C4-2B (cell line): ENCODE data around the gene LRRC18.

Source experiments
- H3K27ac ChIP-seq: fragments of 450-650 bp; 2 replicates; pipeline ENCODE4 v1.5.1; 2017
- CTCF ChIP-seq: fragments of 450-650 bp; conservative IDR thresholded peaks from 2 replicates; pipeline ENCODE4 v1.5.1; 2017; ENCODE audit warnings: mild to moderate bottlenecking
- ZFX ChIP-seq: fragments of 450-650 bp; IDR thresholded peaks from 2 replicates; pipeline ENCODE4 v1.6.1; 2017

LRRC18 gene

GRCh38 chr10:48958598-48959190 is 19.1 kb upstream of the LRRC18 start:
- TF ChIP-seq ZFX = no peak
- TF ChIP-seq CTCF = no peak
- H3K27ac ChIP-seq = no peak overlapping the region

GRCh38 chr10:48957361-48958151 is 17.9 kb upstream of the LRRC18 start:
- H3K27ac ChIP-seq = no peak overlapping the region
- no peak for TF ChIP-seq ZFX
- TF ChIP-seq CTCF = no peak

DNA sequence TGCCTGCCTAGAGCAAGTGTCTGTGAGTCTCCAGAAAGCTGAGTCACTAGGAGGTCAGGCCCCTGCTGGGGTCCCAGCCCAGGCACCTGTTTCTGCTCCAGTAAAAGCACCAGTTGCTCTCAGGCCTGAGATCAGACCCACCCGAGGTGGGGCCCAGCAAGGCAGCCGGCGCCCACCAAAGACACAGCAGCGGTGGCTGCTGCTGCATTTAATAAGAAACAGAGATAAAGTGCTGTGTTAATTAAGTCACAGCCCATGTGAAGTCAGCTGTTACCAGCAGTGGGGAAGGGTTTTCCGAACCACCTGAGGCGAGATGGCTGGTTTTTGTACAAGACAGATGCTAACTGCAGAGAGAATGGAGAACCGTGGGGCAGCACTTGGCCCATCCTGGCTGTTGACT is 12.1 kb upstream of the LRRC18 start:
- TF ChIP-seq CTCF = no peak
- H3K27ac ChIP-seq = no peak overlapping the region

GRCh38 chr10:48948470-48949037 is 8.9 kb upstream of the LRRC18 start:
- H3K27ac ChIP-seq = no peak overlapping the region
- TF ChIP-seq ZFX = no peak
- no peak for TF ChIP-seq CTCF

GRCh38 chr10:48947690-48948469 is 8.2 kb upstream of the LRRC18 start:
- no peak overlapping the region for H3K27ac ChIP-seq
- no peak for TF ChIP-seq ZFX
- TF ChIP-seq CTCF = no peak

GRCh38 chr10:48946891-48947500 is 7.4 kb upstream of the LRRC18 start:
- TF ChIP-seq CTCF (no peak), ZFX (no peak)
- H3K27ac ChIP-seq = no peak overlapping the region
